ENCODE data around the gene SEPTIN1. TPM values are rescaled to one million over a fixed set of nuclear protein-coding genes. Genes with fewer than 3 reads are reported as not detected.

Gene SEPTIN1
- total and polyA plus RNA-seq, 2 of the 13 experiments (the other 11 are each of a cell fraction or from before 2014, with no cell fraction given): 0.18 to 0.67 TPM

- TF ChIP-seq XBP1 (CRISPR knock-in tag; IDR thresholded peaks at IDR 0.05) (no peak), ZNF180 (CRISPR knock-in tag; IDR thresholded peaks at IDR 0.05; ENCODE audit: borderline replicate concordance, low read depth) (no peak), ZNF33B (CRISPR knock-in tag; IDR thresholded peaks at IDR 0.05) (no peak), FOXA1 (IDR thresholded peaks at IDR 0.05) (peak; percentile 91), FOXA1 (CRISPR knock-in tag; IDR thresholded peaks at IDR 0.05) (peak; percentile 94), HDAC1 (CRISPR knock-in tag; IDR thresholded peaks at IDR 0.05) (peak; percentile 89), MBD4 (IDR thresholded peaks at IDR 0.05; ENCODE audit: borderline replicate concordance, low read length) (no peak), NCOR1 (IDR thresholded peaks at IDR 0.05; ENCODE audit: borderline replicate concordance, low read length) (peak; percentile 86; the same call in 1 of the 2 replicates), TP53 (CRISPR knock-in tag; conservative IDR thresholded peaks at IDR 0.05) (no peak), BHLHE40 (IDR thresholded peaks at IDR 0.05; ENCODE audit: low read length) (0 out of 2 replicates have a peak, but pooled peaks have one; percentile 16), ZNF543 (CRISPR knock-in tag; IDR thresholded peaks at IDR 0.05) (peak; percentile 74; the same call in 1 of the 2 replicates), ZNF598 (CRISPR knock-in tag; IDR thresholded peaks at IDR 0.05; ENCODE audit: borderline replicate concordance) (peak; percentile 67; the same call in 1 of the 2 replicates), SUZ12 (IDR thresholded peaks at IDR 0.05; ENCODE audit: low read depth, low read length) (no peak), ZNF432 (CRISPR knock-in tag; IDR thresholded peaks at IDR 0.05; ENCODE audit: borderline replicate concordance) (no peak), POLR2A (IDR thresholded peaks at IDR 0.05; ENCODE audit: insufficient read depth in 1 of 2, low read depth in 2 of 2, low read length in 2 of 2) (peak; percentile 40 to 71; a peak in 3 of 4 replicates), ZSCAN9 (CRISPR knock-in tag; IDR thresholded peaks at IDR 0.05; ENCODE audit: borderline replicate concordance) (peak; percentile 76; the same call in 1 of the 2 replicates), BRCA1 (CRISPR knock-in tag; IDR thresholded peaks at IDR 0.05) (no peak), SNAPC5 (CRISPR knock-in tag; IDR thresholded peaks at IDR 0.05; ENCODE audit: borderline replicate concordance) (no peak)
- TF ChIP-seq, protein P1, sequence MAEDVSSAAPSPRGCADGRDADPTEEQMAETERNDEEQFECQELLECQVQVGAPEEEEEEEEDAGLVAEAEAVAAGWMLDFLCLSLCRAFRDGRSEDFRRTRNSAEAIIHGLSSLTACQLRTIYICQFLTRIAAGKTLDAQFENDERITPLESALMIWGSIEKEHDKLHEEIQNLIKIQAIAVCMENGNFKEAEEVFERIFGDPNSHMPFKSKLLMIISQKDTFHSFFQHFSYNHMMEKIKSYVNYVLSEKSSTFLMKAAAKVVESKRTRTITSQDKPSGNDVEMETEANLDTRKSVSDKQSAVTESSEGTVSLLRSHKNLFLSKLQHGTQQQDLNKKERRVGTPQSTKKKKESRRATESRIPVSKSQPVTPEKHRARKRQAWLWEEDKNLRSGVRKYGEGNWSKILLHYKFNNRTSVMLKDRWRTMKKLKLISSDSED (CRISPR knock-in tag; IDR thresholded peaks at IDR 0.05): no peak
- TF ChIP-seq, protein P2, sequence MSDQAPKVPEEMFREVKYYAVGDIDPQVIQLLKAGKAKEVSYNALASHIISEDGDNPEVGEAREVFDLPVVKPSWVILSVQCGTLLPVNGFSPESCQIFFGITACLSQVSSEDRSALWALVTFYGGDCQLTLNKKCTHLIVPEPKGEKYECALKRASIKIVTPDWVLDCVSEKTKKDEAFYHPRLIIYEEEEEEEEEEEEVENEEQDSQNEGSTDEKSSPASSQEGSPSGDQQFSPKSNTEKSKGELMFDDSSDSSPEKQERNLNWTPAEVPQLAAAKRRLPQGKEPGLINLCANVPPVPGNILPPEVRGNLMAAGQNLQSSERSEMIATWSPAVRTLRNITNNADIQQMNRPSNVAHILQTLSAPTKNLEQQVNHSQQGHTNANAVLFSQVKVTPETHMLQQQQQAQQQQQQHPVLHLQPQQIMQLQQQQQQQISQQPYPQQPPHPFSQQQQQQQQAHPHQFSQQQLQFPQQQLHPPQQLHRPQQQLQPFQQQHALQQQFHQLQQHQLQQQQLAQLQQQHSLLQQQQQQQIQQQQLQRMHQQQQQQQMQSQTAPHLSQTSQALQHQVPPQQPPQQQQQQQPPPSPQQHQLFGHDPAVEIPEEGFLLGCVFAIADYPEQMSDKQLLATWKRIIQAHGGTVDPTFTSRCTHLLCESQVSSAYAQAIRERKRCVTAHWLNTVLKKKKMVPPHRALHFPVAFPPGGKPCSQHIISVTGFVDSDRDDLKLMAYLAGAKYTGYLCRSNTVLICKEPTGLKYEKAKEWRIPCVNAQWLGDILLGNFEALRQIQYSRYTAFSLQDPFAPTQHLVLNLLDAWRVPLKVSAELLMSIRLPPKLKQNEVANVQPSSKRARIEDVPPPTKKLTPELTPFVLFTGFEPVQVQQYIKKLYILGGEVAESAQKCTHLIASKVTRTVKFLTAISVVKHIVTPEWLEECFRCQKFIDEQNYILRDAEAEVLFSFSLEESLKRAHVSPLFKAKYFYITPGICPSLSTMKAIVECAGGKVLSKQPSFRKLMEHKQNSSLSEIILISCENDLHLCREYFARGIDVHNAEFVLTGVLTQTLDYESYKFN (CRISPR knock-in tag; conservative IDR thresholded peaks at IDR 0.05): peak; percentile 94
- TF ChIP-seq, protein P3, sequence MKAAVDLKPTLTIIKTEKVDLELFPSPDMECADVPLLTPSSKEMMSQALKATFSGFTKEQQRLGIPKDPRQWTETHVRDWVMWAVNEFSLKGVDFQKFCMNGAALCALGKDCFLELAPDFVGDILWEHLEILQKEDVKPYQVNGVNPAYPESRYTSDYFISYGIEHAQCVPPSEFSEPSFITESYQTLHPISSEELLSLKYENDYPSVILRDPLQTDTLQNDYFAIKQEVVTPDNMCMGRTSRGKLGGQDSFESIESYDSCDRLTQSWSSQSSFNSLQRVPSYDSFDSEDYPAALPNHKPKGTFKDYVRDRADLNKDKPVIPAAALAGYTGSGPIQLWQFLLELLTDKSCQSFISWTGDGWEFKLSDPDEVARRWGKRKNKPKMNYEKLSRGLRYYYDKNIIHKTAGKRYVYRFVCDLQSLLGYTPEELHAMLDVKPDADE (CRISPR knock-in tag; IDR thresholded peaks at IDR 0.05): no peak
- TF ChIP-seq, protein P4, sequence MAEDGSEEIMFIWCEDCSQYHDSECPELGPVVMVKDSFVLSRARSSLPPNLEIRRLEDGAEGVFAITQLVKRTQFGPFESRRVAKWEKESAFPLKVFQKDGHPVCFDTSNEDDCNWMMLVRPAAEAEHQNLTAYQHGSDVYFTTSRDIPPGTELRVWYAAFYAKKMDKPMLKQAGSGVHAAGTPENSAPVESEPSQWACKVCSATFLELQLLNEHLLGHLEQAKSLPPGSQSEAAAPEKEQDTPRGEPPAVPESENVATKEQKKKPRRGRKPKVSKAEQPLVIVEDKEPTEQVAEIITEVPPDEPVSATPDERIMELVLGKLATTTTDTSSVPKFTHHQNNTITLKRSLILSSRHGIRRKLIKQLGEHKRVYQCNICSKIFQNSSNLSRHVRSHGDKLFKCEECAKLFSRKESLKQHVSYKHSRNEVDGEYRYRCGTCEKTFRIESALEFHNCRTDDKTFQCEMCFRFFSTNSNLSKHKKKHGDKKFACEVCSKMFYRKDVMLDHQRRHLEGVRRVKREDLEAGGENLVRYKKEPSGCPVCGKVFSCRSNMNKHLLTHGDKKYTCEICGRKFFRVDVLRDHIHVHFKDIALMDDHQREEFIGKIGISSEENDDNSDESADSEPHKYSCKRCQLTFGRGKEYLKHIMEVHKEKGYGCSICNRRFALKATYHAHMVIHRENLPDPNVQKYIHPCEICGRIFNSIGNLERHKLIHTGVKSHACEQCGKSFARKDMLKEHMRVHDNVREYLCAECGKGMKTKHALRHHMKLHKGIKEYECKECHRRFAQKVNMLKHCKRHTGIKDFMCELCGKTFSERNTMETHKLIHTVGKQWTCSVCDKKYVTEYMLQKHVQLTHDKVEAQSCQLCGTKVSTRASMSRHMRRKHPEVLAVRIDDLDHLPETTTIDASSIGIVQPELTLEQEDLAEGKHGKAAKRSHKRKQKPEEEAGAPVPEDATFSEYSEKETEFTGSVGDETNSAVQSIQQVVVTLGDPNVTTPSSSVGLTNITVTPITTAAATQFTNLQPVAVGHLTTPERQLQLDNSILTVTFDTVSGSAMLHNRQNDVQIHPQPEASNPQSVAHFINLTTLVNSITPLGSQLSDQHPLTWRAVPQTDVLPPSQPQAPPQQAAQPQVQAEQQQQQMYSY (CRISPR knock-in tag; IDR thresholded peaks at IDR 0.05): no peak
Observed at GRCh38 chr16:30401768-30402425, 19.5 kb upstream of the SEPTIN1 start (continued).
